GM12865 (cell line): ENCODE data around the gene QRFP.

Source experiments
- DNase-seq: peaks from one replicate; pipeline ENCODE4 v3.0.0; 2010; ENCODE audit warnings: low read depth
- H3K4me3 ChIP-seq: 2 replicates; pipeline ENCODE4 v1.5.1; 2011; ENCODE audit warnings: mild to moderate bottlenecking, low read depth, low read length, control low read depth
- CTCF ChIP-seq: IDR thresholded peaks from 2 replicates; pipeline ENCODE4 v1.5.1; 2011; ENCODE audit warnings: low read length, control low read depth, low read depth, inconsistent platforms; ENCODE audit not compliant: insufficient read depth; ENCODE audit errors: missing control alignments

The QRFP gene

GRCh38 chr9:130862747-130863146 is 33.9 kb downstream of the QRFP start:
- DNase-seq: no peak
- no peak for TF ChIP-seq CTCF

GRCh38 chr9:130862217-130862616 is 34.4 kb downstream of the QRFP start:
- no peak for DNase-seq
- H3K4me3 ChIP-seq: no peak overlapping the region
- no peak for TF ChIP-seq CTCF

More at GRCh38 chr9:130862747-130863146, 33.9 kb downstream of the QRFP start:
- H3K4me3 ChIP-seq: no peak overlapping the region

- H3K4me3 ChIP-seq: no peak overlapping the region
- no peak for TF ChIP-seq CTCF
- DNase-seq: no peak
Observed at GRCh38 chr9:130861372-130862180, 35.0 kb downstream of the QRFP start.

- no peak for DNase-seq
- no peak for TF ChIP-seq CTCF
- no peak overlapping the region for H3K4me3 ChIP-seq
Observed at GRCh38 chr9:130860458-130861316, 35.9 kb downstream of the QRFP start.

GRCh38 chr9:130858739-130859705 is 37.6 kb downstream of the QRFP start:
- no peak overlapping the region for H3K4me3 ChIP-seq
- no peak for DNase-seq
- no peak for TF ChIP-seq CTCF

- TF ChIP-seq CTCF: no peak
- no peak for DNase-seq
- H3K4me3 ChIP-seq: no peak overlapping the region
Observed at GRCh38 chr9:130857864-130858738, 38.5 kb downstream of the QRFP start.
